GM21526 (cell line): ENCODE data around the gene SLC17A7.

ENCODE experiments used
- ATAC-seq: cut with Tn5 transposase; IDR thresholded peaks from one replicate; pipeline ENCODE4 v1.9.1; 2021; ENCODE audit warnings: moderate library complexity; ENCODE audit not compliant: unreplicated experiment, low FRiP score

SLC17A7 gene

DNA sequence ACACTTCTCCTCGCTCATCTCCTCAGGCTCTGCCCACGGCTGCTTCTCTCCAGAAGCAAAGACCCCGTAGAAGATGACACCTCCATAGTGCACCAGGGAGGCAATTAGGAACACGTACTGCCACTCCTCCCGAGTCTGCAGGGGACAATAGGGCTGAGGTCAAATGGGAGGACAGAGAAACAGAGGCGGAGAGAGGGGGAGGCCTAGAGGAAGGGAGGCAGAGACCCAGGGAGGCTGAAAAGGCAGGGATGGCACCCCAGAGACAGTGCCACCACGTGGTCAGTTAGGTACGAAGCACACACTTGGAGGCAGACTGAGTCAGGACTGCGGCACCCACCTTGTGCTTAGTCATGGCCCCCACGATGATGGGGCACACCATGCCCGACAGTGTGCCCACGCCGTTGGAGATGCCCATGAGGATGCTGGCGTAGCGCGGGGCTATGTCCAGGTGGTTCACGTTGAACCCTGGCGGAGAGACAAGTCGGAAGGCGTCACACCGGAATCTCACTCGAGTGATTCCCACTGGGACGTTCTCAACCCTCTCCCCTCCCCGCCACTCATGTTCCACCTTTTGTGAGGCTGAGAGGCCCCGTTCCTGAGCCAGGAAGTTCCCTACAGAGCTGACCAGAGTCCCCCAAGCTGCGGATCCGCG lies 10.5 kb downstream of the SLC17A7 start:
- no peak for ATAC-seq

GRCh38 chr19:49430172-49430677 lies 11.1 kb downstream of the SLC17A7 start:
- ATAC-seq = no peak

GRCh38 chr19:49428547-49429451 lies 12.5 kb downstream of the SLC17A7 start:
- ATAC-seq = no peak

GRCh38 chr19:49427855-49428546 lies 13.3 kb downstream of the SLC17A7 start:
- no peak for ATAC-seq

GRCh38 chr19:49427339-49427738 lies 14.0 kb downstream of the SLC17A7 start:
- ATAC-seq = no peak

DNA sequence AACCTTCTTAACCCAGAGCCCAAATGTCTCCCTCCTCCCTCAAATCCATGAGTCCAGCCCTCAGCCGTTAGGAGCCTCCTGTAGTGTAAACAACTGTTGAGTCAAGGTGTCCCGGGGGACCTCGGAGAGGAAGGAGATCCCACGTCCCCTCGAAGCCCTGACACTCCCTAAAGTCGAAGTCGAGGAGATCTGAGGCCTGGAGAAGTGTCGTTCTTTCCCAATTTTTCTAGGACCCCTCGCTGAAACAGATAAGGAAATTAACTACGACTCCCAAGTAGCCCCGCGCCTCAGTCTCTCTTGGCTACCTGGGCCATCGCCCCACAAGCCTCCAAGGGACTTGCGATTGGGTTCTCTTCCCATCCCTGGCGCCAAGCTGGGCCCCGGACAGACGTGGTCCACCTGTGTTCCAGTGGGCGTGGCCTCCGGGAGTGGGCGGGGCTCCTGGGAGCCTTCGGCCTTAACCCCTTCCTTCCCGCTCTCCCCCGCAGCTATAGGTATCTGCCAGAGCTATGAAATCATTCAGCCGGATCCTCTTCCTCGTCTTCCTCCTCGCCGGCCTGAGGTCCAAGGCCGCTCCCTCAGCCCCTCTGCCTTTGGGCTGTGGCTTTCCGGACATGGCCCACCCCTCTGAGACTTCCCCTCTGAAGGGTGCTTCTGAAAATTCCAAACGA lies 15.3 kb downstream of the SLC17A7 start:
- no peak for ATAC-seq

DNA sequence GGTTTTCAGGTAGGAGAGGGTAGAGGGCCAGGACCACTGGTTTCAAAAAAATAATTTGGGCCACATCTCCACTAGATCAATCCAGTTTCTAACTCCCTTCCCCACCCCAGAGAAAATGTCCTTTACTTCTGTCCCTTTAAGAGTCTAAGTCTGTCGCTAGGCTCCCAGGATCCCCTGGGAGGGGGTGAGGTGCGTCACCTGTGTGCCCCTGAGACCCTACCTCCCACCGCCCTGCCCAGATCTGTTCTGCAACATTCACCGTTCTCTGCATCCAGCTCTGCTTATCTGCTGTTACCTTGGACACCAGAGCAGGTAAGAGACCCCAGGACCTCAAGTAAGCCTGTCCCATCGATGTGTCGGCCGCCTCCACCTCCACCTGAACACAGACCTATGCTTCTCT lies 16.1 kb downstream of the SLC17A7 start, which contains the start of gene GFY:
TSS of gene GFY (plus strand) at position 211 of the 400 bp plus-strand sequence. CDS start 1,043 bp downstream, outside the sequence.
- no peak for ATAC-seq

GRCh38 chr19:49423985-49424303 lies 17.4 kb downstream of the SLC17A7 start:
- no peak for ATAC-seq

DNA sequence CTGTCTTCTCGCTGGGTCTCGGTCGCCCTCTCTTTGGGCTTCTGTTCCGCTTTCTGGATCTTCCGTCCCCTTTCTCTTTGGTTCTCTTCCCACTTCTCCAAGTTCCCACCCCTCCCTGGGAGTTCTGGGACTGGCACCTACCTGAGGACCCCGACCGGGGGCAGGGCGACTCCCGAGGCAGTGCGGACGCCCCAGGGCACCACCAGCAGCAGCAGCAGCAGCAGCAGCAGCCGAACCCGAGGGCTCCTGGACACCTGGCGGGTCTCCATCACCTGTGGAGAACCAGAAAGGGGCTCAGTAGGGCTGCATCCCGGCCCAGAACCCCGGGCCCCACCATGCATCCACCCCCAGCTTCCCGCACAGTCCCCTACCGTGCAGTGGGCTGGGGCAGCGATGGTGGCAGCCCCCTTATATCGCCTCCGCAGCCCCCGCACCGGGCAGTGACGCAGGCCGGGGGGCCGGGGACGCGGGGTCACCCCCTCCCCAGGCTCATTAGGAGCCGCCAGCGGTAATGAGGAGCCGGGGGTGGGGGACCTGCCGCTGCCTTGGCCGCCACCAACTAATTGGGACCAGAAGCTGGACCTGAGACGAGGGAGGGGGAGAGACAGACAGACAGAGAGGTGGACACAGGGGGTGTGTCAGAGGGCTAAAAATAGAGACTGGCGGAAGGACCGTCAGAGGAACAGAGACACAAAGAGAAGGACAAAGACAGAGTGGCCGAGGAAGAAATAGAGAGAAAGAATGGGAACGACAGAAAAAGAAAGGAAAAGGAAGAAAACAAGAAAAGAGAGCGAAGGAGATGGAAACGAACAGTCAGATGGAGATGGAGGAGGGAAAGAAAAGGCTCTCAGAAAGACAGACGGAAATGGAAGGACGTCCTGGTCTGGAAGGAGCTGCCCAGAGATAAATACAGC lies 18.0 kb downstream of the SLC17A7 start, which contains the start of gene PTH2:
TSS of gene PTH2 (minus strand) at position 371 of the 914 bp plus-strand sequence. CDS start at position 269, 102 bp downstream.
- ATAC-seq = no peak

DNA sequence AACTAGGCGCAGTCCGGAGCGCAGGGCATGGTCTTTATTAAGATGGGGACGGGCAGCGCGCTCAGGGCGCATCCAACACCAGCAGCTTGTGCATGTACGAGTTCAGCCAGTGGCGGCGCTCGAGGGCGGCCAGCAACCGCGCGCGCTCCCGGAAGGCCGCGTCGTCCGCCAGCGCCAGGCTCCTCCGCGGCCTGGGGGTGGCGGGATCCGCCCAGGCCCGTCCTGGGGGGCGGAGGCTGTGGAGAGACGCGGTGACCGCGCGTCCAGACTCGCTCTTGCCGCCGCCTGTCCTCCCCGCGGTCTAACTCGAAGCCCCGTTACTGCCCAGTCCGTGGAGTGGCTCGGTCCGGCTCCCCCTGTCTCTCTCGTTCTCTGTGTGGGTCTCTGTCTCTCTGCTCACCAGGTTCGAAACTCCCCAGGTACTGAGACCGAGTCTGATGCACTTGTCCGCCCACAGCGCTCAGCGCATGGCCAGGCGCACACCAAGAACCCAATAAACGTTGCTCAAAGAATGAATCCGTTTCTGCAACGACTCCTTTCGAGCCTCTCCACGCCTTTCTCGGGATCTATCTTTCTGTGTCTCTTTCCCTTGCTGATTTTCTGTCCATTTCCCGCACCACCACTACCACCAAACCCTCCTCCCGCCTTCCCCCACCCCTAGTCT lies 18.8 kb downstream of the SLC17A7 start:
- ATAC-seq = no peak

DNA sequence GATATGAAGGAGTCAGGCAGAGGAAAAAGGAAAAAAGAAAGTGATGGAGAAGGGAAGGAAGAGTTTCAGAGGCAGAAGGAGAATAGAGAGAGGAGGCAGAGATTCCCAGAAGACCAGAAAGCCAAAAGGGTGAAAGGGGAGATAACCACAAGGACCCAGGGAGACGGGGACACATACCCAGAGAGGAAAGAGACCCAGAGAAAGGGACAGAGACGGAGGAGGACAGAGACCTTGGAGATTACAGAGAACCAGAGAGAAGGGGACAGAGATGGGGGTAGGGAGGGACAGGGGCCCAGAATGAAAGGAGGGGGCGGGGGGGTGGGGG lies 19.5 kb downstream of the SLC17A7 start:
- ATAC-seq = no peak

DNA sequence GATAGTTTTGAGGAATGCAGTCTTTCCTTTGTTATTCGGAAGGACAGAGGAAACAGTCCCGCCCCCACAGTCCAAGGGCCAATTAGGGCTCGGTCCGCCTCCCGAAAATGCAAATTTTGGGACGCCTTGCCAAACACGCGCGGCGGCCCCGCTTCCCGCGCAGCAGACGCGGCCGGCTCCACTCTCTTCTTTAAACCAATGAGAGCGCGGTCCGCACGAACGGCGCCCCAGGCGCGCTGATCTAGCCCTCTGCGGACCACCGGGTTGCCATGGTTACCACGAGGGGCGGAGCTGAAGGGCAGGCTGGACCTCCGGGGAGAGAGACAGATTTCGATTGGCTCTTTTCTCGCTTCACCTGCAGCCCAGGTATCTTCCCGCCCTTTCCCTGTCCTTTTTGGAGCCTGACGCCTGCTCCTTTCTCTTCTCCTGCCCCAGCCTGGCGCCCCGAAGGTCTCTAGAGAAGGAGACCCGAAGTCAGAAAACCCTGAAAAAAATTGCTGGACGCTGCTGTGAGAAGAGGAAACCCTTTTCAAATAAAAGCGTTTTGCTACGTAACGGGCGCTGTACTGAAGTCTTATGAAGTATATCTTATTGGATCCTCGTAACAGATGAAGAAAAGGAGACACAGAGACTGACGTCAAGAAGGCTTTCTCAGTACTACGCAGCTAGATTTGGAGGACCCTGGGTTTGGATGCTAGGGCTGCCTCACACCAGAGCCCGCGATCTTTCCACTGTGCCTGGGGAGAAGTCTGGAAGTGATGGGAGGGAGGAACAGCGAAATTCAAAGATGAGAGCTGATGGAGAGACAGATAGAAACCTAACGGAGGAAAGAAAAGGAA lies 20.1 kb downstream of the SLC17A7 start:
- no peak for ATAC-seq

GRCh38 chr19:49420227-49420626 lies 21.1 kb downstream of the SLC17A7 start:
- no peak for ATAC-seq

DNA sequence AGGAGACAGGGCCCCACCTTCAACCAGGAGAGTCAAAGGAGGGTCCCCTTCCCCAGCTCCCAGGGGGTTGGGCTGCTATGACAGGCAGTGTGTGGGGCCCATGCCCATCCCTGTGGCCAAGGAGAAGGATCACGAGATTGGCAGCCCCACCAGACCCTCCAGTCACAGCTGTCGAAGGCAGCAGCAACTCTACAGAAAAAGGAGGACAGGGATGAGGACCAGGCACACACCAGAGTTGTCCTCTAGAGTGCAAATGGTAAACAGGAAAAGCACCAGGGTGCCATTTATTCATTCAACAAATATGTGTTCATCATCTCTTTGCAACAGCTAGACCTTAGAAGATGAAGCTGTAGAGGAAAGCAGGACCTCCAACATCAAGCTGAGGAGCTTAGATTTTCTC lies 22.2 kb downstream of the SLC17A7 start:
- no peak for ATAC-seq

- no peak for ATAC-seq
Measured at GRCh38 chr19:49418511-49418910, 22.8 kb downstream of the SLC17A7 start.

- ATAC-seq = no peak
Measured at GRCh38 chr19:49417088-49417487, 24.2 kb downstream of the SLC17A7 start.

- ATAC-seq = no peak
Measured at GRCh38 chr19:49415810-49416200, 25.5 kb downstream of the SLC17A7 start.

DNA sequence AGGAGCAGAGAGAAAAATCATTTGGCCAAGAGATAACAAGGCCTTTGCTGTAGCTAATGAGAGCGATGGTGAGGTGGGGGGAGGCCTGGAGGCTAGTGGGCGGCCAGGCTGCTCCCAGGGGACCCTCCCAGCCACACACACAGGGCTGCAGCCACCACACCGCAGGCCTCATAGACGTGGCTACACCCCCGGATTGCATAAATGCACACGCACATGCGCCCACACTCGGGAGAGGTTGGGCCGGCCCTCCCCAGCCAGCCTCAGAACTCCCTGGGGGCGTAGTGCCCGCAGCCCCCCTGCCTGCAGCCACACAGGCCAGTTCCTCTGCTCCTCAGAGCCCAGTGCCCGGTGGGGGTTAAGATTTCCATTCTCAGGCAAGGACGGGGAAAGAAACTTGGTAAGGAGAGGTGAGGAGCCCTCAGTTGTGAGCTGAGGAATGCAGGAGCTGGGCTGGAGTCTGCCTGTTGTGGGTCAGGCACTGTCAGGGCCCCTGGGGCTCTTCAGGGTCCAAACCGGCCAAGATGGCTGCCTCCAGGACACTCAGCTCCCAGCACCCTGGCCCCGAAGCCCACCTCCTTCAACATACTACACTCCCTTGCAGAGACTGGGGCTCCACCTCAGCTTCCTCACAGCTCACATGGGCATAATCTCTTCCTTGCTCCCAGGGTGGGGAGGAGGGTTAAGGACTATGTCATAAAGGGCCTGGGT lies 26.1 kb downstream of the SLC17A7 start:
- ATAC-seq = no peak
